Psoas muscle (tissue), 8 donors: ENCODE results near the gene ALKBH6. TPM values are rescaled to one million over a fixed set of nuclear protein-coding genes. Genes with fewer than 3 reads are reported as not detected.

Experiments used
- ATAC-seq, 4 donors: fragments of 200-7000 bp; cut with Tn5 transposase; one replicate each; pipeline ENCODE4 v1.9.1; 2020; ENCODE audit warnings: moderate library complexity in 3 of 4, mild to moderate bottlenecking in 2 of 4
- DNase-seq, 2 donors: peaks; one replicate each; pipeline ENCODE4 v3.0.0-alpha.2; 2020
- H3K27ac ChIP-seq: fragments of 200-600 bp; one replicate; pipeline ENCODE4 v1.8.0; 2022
- H3K27me3 ChIP-seq, 3 donors: fragments of 200-600 bp in 1 of 3; one replicate each; pipeline versions ENCODE4 v1.6.1 to v1.8.0; 2013 to 2022; ENCODE audit warnings: low read length in 2 of 3, mild to moderate bottlenecking in 2 of 3, moderate library complexity in 1 of 3; ENCODE audit not compliant: insufficient read depth in 3 of 3
- H3K36me3 ChIP-seq, 2 donors: fragments of 200-600 bp in 1 of 2; one replicate each; pipeline versions ENCODE4 v1.6.1 to v1.8.0; 2013 to 2022; ENCODE audit warnings: low read depth in 1 of 2, mild to moderate bottlenecking in 1 of 2, moderate library complexity in 1 of 2; ENCODE audit not compliant: insufficient read depth in 1 of 2
- H3K4me1 ChIP-seq: fragments of 200-600 bp; one replicate; pipeline ENCODE4 v1.8.0; 2022
- H3K4me3 ChIP-seq: fragments of 200-600 bp; one replicate; pipeline ENCODE4 v1.8.0; 2022; ENCODE audit warnings: mild to moderate bottlenecking
- H3K9me3 ChIP-seq: fragments of 200-600 bp; one replicate; pipeline ENCODE4 v1.8.0; 2022
- CTCF ChIP-seq: fragments of 200-600 bp; IDR thresholded peaks from one replicate; pipeline ENCODE4 v1.8.0; 2022; ENCODE audit warnings: antibody characterized with exemption
- WGBS, 3 donors: extraction: QIAGEN DNeasy Blood & Tissue Kit; methylation state at CpG; one replicate each; pipeline versions ENCODE4 v1.1.6 to v1.1.7; 2013; 5-methylcytosine and 5-hydroxymethylcytosine counted together
- intact Hi-C, 2 donors: fragments of 100-400 bp; cut with DNase I; formaldehyde crosslinking; loops; one replicate each; pipeline versions ENCODE4 v1.11.0 to v1.14.2; 2022
- polyA plus RNA-seq, 3 donors: library from polyadenylated mRNA; stranded (reverse); fragments of 200-250 nt; gene quantifications; one replicate each; pipeline ENCODE4 v1.2.3, GENCODE V29; 2013
- total RNA-seq, 4 donors: library from RNA; stranded (reverse); fragmentation: NEBNext Ultra II Directional in 2 of 4; extraction: Animal tissue kit (Norgen Biotek cat#: 25700) in 2 of 4; gene quantifications; one replicate each; pipeline versions ENCODE4 v1.2.1 to v1.2.4, GENCODE V29; 2021 to 2023
- donor health status: healthy with polysubstance abuse.
- donor health status: DM: no; HTN: no; CAD: no; lungs with moderate emphysema.
- donor health status: Bipolar disorder and iron deficiency.
- donor health status: healthy.
- donor health status: DM: yes; HTN: yes; CAD: no.
- donor health status: DM: no; HTN: no; CAD: no.
- donor health status: DM: no; HTN: no; CAD: no.
- donor health status: DM: yes; HTN: yes; CAD: no.

Gene ALKBH6
- total and polyA plus RNA-seq, 7 donors = 7.1 to 22.3 (median 10.9) TPM

GRCh38 chr19:35991731-35992450, 22.1 kb downstream of the ALKBH6 start:
- 72 to 79% (median 75%) methylated on average over 7 of the region's 7 CpGs for WGBS, 3 donors
- intact Hi-C loops = loop anchor here in 1 of 2 donors (10.0 kb wide), 1 partner anchor 123 kb away; the partner anchor contains the start of genes OVOL3, POLR2I and TBCB
- DNase-seq (no peak), ATAC-seq (no peak)
- Histone ChIP-seq H3K4me1 (peaks cover 20% of the 10 kb centered on the region), H3K36me3 (peaks cover 0 to 2% of the 10 kb centered on the region in 2 donors), H3K9me3 (peaks cover 2% of the 10 kb centered on the region), H3K27me3 (peaks cover 0 to 5% (median 4%) of the 10 kb centered on the region in 3 donors), H3K27ac (no peak overlapping the region), H3K4me3 (no peak overlapping the region)
- no peak for TF ChIP-seq CTCF

- no peak for TF ChIP-seq CTCF
- WGBS, 3 donors = 78 to 79% (median 78%) methylated on average over 10 of the region's 10 CpGs
- ATAC-seq (no peak), DNase-seq (no peak)
- no peak overlapping the region for H3K27ac ChIP-seq
- peaks cover 11% of the 10 kb centered on the region for H3K4me1 ChIP-seq
- H3K36me3 ChIP-seq = no peaks in the 10 kb centered on the region
- intact Hi-C loops = loop anchor here in 1 of 2 donors (10.0 kb wide), 1 partner anchor 124 kb away; the partner anchor contains the start of genes OVOL3, POLR2I and TBCB
- H3K4me3 ChIP-seq = no peak overlapping the region
- H3K27me3 ChIP-seq = peaks cover 0 to 12% (median 6%) of the 10 kb centered on the region in 3 donors
- peaks cover 2% of the 10 kb centered on the region for H3K9me3 ChIP-seq
Measured at GRCh38 chr19:35990771-35991730, 23.0 kb downstream of the ALKBH6 start.

GRCh38 chr19:35990156-35990555, 23.9 kb downstream of the ALKBH6 start:
- Histone ChIP-seq H3K4me3 (no peak overlapping the region), H3K27me3 (peaks cover 0 to 19% (median 9%) of the 10 kb centered on the region in 3 donors), H3K9me3 (peaks cover 2% of the 10 kb centered on the region), H3K27ac (no peak overlapping the region), H3K4me1 (peaks cover 6% of the 10 kb centered on the region), H3K36me3 (no peaks in the 10 kb centered on the region)
- intact Hi-C loops = loop anchor here in 1 of 2 donors (10.0 kb wide), 1 partner anchor 125 kb away; the partner anchor contains the start of genes OVOL3, POLR2I and TBCB
- ATAC-seq (no peak), DNase-seq (no peak)
- WGBS, 3 donors = 87 to 92% (median 87%) methylated on average over 4 of the region's 4 CpGs
- TF ChIP-seq CTCF = no peak

- DNase-seq = no peak
Measured at GRCh38 chr19:35988824-35989223, 25.2 kb downstream of the ALKBH6 start.

More at GRCh38 chr19:35988824-35989223, 25.2 kb downstream of the ALKBH6 start:
- no peak overlapping the region for H3K27ac ChIP-seq
- H3K4me3 ChIP-seq = no peak overlapping the region
- WGBS, 3 donors = 84 to 86% (median 85%) methylated on average over 3 of the region's 3 CpGs
- no peak for TF ChIP-seq CTCF
- ATAC-seq = no peak
- no peaks in the 10 kb centered on the region for H3K36me3 ChIP-seq
- no peaks in the 10 kb centered on the region for H3K4me1 ChIP-seq
- peaks cover 0 to 26% (median 12%) of the 10 kb centered on the region in 3 donors for H3K27me3 ChIP-seq
- intact Hi-C loops = no loop called here
- peaks cover 2% of the 10 kb centered on the region for H3K9me3 ChIP-seq
